B cell (primary cell): Measurements from ENCODE around the gene BRSK1.

ENCODE experiments used
- EZH2 ChIP-seq: IDR thresholded peaks from 2 replicates; pipeline ENCODE4 v1.6.1; 2012; ENCODE audit warnings: borderline replicate concordance, low read depth, mild to moderate bottlenecking, moderate library complexity, low read length; ENCODE audit not compliant: insufficient read depth, poor library complexity, severe bottlenecking
- TF ChIP-seq, protein P1 (sequence below): fragments of 200-600 bp; IDR thresholded peaks from one replicate; pipeline ENCODE4 v1.8.0; 2022; ENCODE audit warnings: antibody characterized with exemption, mild to moderate bottlenecking

DNA sequence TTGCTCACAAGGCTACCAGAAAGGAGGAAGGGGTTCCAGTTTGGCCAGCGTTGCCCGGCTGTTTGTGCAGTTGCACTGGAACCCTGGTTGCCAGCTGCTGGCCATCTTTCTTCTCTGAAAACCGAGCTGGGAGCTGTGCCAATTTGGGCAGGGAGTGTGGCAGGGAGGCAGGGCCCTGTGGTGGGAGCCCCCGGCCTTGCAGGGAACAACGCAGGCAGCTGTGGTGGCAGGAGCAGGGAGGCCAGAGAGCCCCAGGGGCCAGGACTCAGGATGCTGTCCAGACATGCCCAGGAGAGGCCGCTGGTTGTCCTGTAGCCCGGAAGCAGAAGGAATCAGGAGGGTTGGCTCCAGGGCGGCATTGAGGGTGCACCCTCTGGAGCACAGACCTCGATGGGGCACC, 60.6 kb downstream of the BRSK1 start:
- TF ChIP-seq, protein P1, sequence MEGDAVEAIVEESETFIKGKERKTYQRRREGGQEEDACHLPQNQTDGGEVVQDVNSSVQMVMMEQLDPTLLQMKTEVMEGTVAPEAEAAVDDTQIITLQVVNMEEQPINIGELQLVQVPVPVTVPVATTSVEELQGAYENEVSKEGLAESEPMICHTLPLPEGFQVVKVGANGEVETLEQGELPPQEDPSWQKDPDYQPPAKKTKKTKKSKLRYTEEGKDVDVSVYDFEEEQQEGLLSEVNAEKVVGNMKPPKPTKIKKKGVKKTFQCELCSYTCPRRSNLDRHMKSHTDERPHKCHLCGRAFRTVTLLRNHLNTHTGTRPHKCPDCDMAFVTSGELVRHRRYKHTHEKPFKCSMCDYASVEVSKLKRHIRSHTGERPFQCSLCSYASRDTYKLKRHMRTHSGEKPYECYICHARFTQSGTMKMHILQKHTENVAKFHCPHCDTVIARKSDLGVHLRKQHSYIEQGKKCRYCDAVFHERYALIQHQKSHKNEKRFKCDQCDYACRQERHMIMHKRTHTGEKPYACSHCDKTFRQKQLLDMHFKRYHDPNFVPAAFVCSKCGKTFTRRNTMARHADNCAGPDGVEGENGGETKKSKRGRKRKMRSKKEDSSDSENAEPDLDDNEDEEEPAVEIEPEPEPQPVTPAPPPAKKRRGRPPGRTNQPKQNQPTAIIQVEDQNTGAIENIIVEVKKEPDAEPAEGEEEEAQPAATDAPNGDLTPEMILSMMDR = no peak
- TF ChIP-seq EZH2 = no peak
